ENCODE data around the gene STAP2.

- TF ChIP-seq EZH2 (IDR thresholded peaks at IDR 0.05; ENCODE audit: borderline replicate concordance, low read length) (no peak), CTCF (conservative IDR thresholded peaks at IDR 0.05 in 1 of 2, IDR thresholded peaks at IDR 0.05 in 1 of 2; ENCODE audit: extremely low read depth in 1 of 2, insufficient read depth in 1 of 2, low read depth in 1 of 2, low read length in 2 of 2) (no peak)
These were observed 10.2 kb downstream of the STAP2 start for GRCh38 chr19:4328243-4328990.
